Activated B cell treated with CpG ODN at 0.5 μM for 24 hours (primary cell): ENCODE data around the gene SCN9A. TPM values are rescaled to one million over a fixed set of nuclear protein-coding genes. Genes with fewer than 3 reads are reported as not detected.

Experiments
- ATAC-seq: fragments of 200-7000 bp; cut with Tn5 transposase; one replicate; pipeline ENCODE4 v1.10.0; 2021; ENCODE audit warnings: low read depth, mild to moderate bottlenecking, moderate library complexity
- CTCF ChIA-PET: fragments of 350-600 bp; sonication (Branson Sonifier 250); formaldehyde crosslinking; loops from one replicate; lab custom pipeline; 2021; ENCODE audit warnings: antibody characterized with exemption; lab: Charles Lee
- POLR2A ChIA-PET: fragments of 350-600 bp; sonication (Branson Sonifier 250); formaldehyde crosslinking; loops from one replicate; lab custom pipeline; 2021; ENCODE audit warnings: antibody characterized with exemption; lab: Charles Lee
- DNase-seq: peaks from one replicate; pipeline ENCODE4 v3.0.0; 2022
- H3K27ac Mint-ChIP-seq: one replicate; pipeline ENCODE4 v1.8.0; 2020; ENCODE audit warnings: mixed read lengths
- H3K27me3 Mint-ChIP-seq: one replicate; pipeline ENCODE4 v1.8.0; 2021; ENCODE audit warnings: mixed read lengths
- H3K36me3 Mint-ChIP-seq: one replicate; pipeline ENCODE4 v1.8.0; 2021; ENCODE audit warnings: low read depth, mixed read lengths
- H3K4me1 Mint-ChIP-seq: one replicate; pipeline ENCODE4 v1.8.0; 2021; ENCODE audit warnings: mixed read lengths
- H3K4me3 Mint-ChIP-seq: one replicate; pipeline ENCODE4 v1.8.0; 2020; ENCODE audit warnings: mild to moderate bottlenecking, mixed read lengths
- H3K9me3 Mint-ChIP-seq: one replicate; pipeline ENCODE4 v1.8.0; 2020; ENCODE audit warnings: mixed read lengths
- intact Hi-C: fragments of 100-400 bp; cut with micrococcal nuclease; formaldehyde crosslinking; loops from one replicate; pipeline ENCODE4 v1.15.1; 2024
- total RNA-seq: library from RNA; stranded (reverse); gene quantifications from 2 replicates; pipeline ENCODE4 v1.2.3, GENCODE V29; 2022
- TF ChIP-seq, protein P1 (sequence below): fragments of 200-600 bp; IDR thresholded peaks from one replicate; pipeline ENCODE4 v1.8.0; 2022; ENCODE audit warnings: antibody characterized with exemption, mild to moderate bottlenecking

SCN9A gene
- total RNA-seq, 1 donor from 2014 or later = not detected

GRCh38 chr2:166197446-166197845, 178.3 kb downstream of the SCN9A start:
- TF ChIP-seq, protein P1, sequence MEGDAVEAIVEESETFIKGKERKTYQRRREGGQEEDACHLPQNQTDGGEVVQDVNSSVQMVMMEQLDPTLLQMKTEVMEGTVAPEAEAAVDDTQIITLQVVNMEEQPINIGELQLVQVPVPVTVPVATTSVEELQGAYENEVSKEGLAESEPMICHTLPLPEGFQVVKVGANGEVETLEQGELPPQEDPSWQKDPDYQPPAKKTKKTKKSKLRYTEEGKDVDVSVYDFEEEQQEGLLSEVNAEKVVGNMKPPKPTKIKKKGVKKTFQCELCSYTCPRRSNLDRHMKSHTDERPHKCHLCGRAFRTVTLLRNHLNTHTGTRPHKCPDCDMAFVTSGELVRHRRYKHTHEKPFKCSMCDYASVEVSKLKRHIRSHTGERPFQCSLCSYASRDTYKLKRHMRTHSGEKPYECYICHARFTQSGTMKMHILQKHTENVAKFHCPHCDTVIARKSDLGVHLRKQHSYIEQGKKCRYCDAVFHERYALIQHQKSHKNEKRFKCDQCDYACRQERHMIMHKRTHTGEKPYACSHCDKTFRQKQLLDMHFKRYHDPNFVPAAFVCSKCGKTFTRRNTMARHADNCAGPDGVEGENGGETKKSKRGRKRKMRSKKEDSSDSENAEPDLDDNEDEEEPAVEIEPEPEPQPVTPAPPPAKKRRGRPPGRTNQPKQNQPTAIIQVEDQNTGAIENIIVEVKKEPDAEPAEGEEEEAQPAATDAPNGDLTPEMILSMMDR = no peak
- Mint-ChIP-seq H3K27me3 (no peaks in the 10 kb centered on the region), H3K4me1 (no peaks in the 10 kb centered on the region), H3K27ac (no peak overlapping the region), H3K4me3 (no peak overlapping the region), H3K36me3 (no peaks in the 10 kb centered on the region), H3K9me3 (no peaks in the 10 kb centered on the region)
- ATAC-seq (no peak), DNase-seq (no peak)
- intact Hi-C loops = no loop called here
- ChIA-PET CTCF (no interaction called here), POLR2A (no interaction called here)

GRCh38 chr2:166193407-166193806, 182.3 kb downstream of the SCN9A start:
- intact Hi-C loops = no loop called here
- no peaks in the 10 kb centered on the region for H3K4me1 Mint-ChIP-seq
- no peaks in the 10 kb centered on the region for H3K36me3 Mint-ChIP-seq
- DNase-seq (no peak), ATAC-seq (no peak)
- H3K9me3 Mint-ChIP-seq = no peaks in the 10 kb centered on the region
- ChIA-PET POLR2A (no interaction called here), CTCF (no interaction called here)
- TF ChIP-seq, protein P1 = no peak
- no peak overlapping the region for H3K4me3 Mint-ChIP-seq
- H3K27me3 Mint-ChIP-seq = no peaks in the 10 kb centered on the region
- H3K27ac Mint-ChIP-seq = no peak overlapping the region

DNA sequence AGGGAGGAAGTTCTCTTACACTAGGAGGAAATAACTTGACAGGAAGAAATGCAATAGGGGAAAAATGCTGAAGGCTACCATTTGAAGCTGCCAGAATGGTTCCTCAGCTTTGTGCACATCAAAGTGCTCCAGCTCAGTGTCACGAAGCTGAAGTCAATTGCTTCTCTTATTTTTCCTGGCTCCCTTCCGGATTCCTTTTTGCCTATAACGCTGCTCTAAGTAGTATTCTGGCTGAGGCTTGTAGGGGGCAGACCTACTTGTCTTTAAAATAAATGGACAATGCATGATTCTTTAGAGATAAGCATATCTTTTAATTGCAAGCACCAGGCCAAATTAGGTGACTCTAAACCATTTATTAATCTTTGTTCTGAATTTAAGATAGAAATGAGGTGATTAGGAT, 187.7 kb downstream of the SCN9A start:
- no peak for DNase-seq
- intact Hi-C loops = no loop called here
- no peaks in the 10 kb centered on the region for H3K27me3 Mint-ChIP-seq
- no peak for ATAC-seq
- H3K4me3 Mint-ChIP-seq = no peak overlapping the region
- H3K4me1 Mint-ChIP-seq = no peaks in the 10 kb centered on the region
- ChIA-PET POLR2A (no interaction called here), CTCF (no interaction called here)
- no peaks in the 10 kb centered on the region for H3K36me3 Mint-ChIP-seq
- no peaks in the 10 kb centered on the region for H3K9me3 Mint-ChIP-seq
- TF ChIP-seq, protein P1 = no peak
- no peak overlapping the region for H3K27ac Mint-ChIP-seq

DNA sequence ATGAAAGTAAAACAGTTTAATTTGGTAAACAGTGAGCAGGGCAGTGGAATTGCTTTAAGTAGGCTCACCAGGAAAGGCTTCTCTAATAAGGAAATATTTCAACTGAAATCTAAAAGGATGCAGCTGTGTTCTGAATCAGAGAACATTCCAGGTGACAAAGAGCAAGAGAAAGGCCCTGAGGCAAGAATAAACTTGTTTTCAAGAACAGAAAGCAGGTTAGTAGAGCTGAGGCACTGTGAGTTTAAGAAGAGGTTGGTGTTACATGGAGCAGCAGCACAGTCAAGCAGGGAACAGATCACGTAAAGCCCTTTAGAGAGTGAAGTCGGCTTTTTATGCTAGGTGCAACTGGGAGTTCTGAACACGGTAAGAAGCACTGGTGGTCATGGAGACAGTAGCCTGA, 191.0 kb downstream of the SCN9A start:
- intact Hi-C loops = no loop called here
- H3K9me3 Mint-ChIP-seq = no peaks in the 10 kb centered on the region
- DNase-seq = no peak
- H3K4me1 Mint-ChIP-seq = no peaks in the 10 kb centered on the region
- peaks cover 3% of the 10 kb centered on the region for H3K27me3 Mint-ChIP-seq
- H3K36me3 Mint-ChIP-seq = no peaks in the 10 kb centered on the region
- ChIA-PET POLR2A (no interaction called here), CTCF (interaction anchor here (0.8 kb wide), 1 partner anchor 9 kb away, joined by 3 read pairs; no protein-coding TSS in a partner anchor)
- TF ChIP-seq, protein P1 = no peak
- ATAC-seq = no peak
- H3K4me3 Mint-ChIP-seq = no peak overlapping the region
- H3K27ac Mint-ChIP-seq = no peak overlapping the region

GRCh38 chr2:166181813-166182154, 194.0 kb downstream of the SCN9A start:
- Mint-ChIP-seq H3K9me3 (no peaks in the 10 kb centered on the region), H3K27ac (no peak overlapping the region), H3K4me3 (no peak overlapping the region), H3K36me3 (no peaks in the 10 kb centered on the region), H3K27me3 (peaks cover 3% of the 10 kb centered on the region), H3K4me1 (no peaks in the 10 kb centered on the region)
- TF ChIP-seq, protein P1 = no peak
- no peak for ATAC-seq
- ChIA-PET CTCF (no interaction called here), POLR2A (no interaction called here)
- DNase-seq = no peak
- intact Hi-C loops = no loop called here
